Fibroblast of lung (primary cell): ENCODE results near the gene KRR1.

ENCODE experiments used
- CTCF ChIP-seq, 2 donors: IDR thresholded peaks in 1 of 2; conservative IDR thresholded peaks in 1 of 2; 1 replicate in 1 of 2; 2 replicates in 1 of 2; pipeline ENCODE4 v1.5.1; 2011 to 2012; ENCODE audit warnings: low read length in 2 of 2, control low read depth in 1 of 2, inconsistent platforms in 1 of 2, low read depth in 1 of 2, mild to moderate bottlenecking in 1 of 2
- EZH2 ChIP-seq: IDR thresholded peaks from 2 replicates; pipeline ENCODE4 v1.5.1; 2012; ENCODE audit warnings: low read length, control low read depth, mild to moderate bottlenecking; ENCODE audit errors: missing control alignments

DNA sequence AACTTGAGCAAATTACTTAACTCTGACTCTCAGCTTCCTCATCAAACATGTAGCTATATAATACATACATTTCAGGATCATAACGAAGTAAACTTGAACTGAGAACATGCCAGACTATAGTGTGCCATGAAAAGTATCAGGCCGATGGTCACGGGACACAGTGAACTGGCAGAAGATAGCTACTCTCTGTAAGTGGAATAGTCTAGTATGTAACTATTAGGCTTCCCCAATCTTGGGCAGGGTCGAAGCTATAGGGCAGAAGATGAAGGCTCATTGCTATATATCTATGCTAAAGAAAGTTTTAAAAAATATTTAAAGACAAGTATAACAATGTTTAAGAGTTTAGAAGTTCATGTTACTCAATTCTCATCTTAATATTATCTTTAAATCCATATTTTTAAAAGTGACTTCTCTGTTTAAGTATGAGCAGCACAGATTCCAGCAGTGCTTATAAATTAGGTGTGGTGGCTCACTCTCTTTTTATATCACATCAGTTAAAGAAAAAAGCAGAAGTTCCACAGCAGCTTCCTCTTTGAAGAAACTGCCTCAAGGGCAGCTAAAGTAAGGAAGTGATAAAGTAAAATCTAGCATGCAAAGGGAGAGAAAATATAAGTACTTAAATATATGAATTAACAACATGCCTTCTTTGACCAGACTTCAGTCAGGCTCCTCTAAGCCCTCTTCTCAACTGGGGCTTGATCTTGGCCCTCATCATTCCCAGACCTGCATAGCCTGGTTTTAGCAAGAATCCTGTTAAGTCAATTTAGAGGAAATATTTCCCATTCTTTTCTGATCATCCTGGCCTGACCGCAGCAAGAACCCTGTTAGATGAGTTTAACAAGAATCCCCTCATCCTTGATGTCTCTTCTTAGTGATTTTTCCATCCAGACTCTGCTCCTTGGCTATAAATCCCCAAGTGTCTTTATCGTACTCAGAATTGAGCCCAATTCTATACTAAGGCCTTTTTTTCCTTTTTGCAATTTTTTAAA, 39.2 kb downstream of the KRR1 start:
- TF ChIP-seq CTCF (conservative IDR thresholded peaks at IDR 0.05 in 1 of 2, IDR thresholded peaks at IDR 0.05 in 1 of 2; ENCODE audit: low read depth in 1 of 2, low read length in 2 of 2) (no peak), EZH2 (no peak)
